ENCODE measurements around the gene JPH2.
"Not testable (repeated sequence)": the region's sequence is repeated elsewhere in the genome, so short reads cannot be mapped to it uniquely, and the experiment has no call there.

Gene JPH2

GRCh38 chr20:44211177-44212039 is 24.4 kb upstream of the JPH2 start:
- no peak for DNase-seq

- DNase-seq = peak; percentile 98
Measured at GRCh38 chr20:44210406-44211176, 23.6 kb upstream of the JPH2 start, which contains the start of gene OSER1. Gene OSER1 (minus strand): TSS chr20:44210771. CDS start chr20:44206957, 3,814 bp downstream.

- DNase-seq = peak in 1 of 2 donors; percentile 12
Measured at GRCh38 chr20:44209686-44210405, 22.9 kb upstream of the JPH2 start.

- DNase-seq = no peak
Measured at GRCh38 chr20:44208770-44209169, 21.8 kb upstream of the JPH2 start.

GRCh38 chr20:44208165-44208564 is 21.2 kb upstream of the JPH2 start:
- DNase-seq = no peak

- no peak for DNase-seq
Measured at GRCh38 chr20:44207126-44207723, 20.2 kb upstream of the JPH2 start.

- no peak for DNase-seq
Measured at GRCh38 chr20:44206132-44206531, 19.1 kb upstream of the JPH2 start.

- no peak for DNase-seq
Measured at GRCh38 chr20:44204832-44205215, 17.8 kb upstream of the JPH2 start.

GRCh38 chr20:44204156-44204831 is 17.3 kb upstream of the JPH2 start:
- DNase-seq = no peak

- DNase-seq = no peak
Measured at GRCh38 chr20:44203161-44203560, 16.2 kb upstream of the JPH2 start.

- DNase-seq = no peak
Measured at GRCh38 chr20:44200983-44201382, 14.0 kb upstream of the JPH2 start.

GRCh38 chr20:44200371-44200770 is 13.4 kb upstream of the JPH2 start:
- DNase-seq = no peak

GRCh38 chr20:44199877-44200276 is 12.9 kb upstream of the JPH2 start:
- no peak for DNase-seq

- DNase-seq = peak in 1 of 2 donors; percentile 33
Measured at GRCh38 chr20:44198872-44199271, 11.9 kb upstream of the JPH2 start.

- no peak for DNase-seq
Measured at GRCh38 chr20:44196271-44196670, 9.3 kb upstream of the JPH2 start.

GRCh38 chr20:44195605-44196004 is 8.6 kb upstream of the JPH2 start:
- DNase-seq = no peak

GRCh38 chr20:44193801-44194200 is 6.8 kb upstream of the JPH2 start:
- DNase-seq = no peak

GRCh38 chr20:44191640-44192039 is 4.7 kb upstream of the JPH2 start:
- DNase-seq = not testable (repeated sequence)

- DNase-seq = peak; percentile 37 to 65
Measured at GRCh38 chr20:44190197-44190852, 3.3 kb upstream of the JPH2 start.

- DNase-seq = no peak
Measured at GRCh38 chr20:44188752-44189151, 1.8 kb upstream of the JPH2 start.
